GM18861 (cell line): ENCODE data around the gene UVRAG.

Source experiments
- ATAC-seq: cut with Tn5 transposase; IDR thresholded peaks from one replicate; pipeline ENCODE4 v1.9.1; 2021; ENCODE audit not compliant: unreplicated experiment

Gene UVRAG

GRCh38 chr11:75783416-75784084, 31.5 kb upstream of the UVRAG start:
- ATAC-seq: no peak

- no peak for ATAC-seq
Measured at GRCh38 chr11:75784085-75784478, 30.9 kb upstream of the UVRAG start.

GRCh38 chr11:75784506-75784905, 30.5 kb upstream of the UVRAG start:
- ATAC-seq: no peak

GRCh38 chr11:75785187-75785586, 29.8 kb upstream of the UVRAG start:
- ATAC-seq: no peak

GRCh38 chr11:75786101-75786736, 28.8 kb upstream of the UVRAG start:
- ATAC-seq: no peak

GRCh38 chr11:75789521-75789920, 25.5 kb upstream of the UVRAG start:
- ATAC-seq: no peak

- ATAC-seq: no peak
Measured at GRCh38 chr11:75790986-75791385, 24.0 kb upstream of the UVRAG start.

GRCh38 chr11:75792127-75792731, 22.8 kb upstream of the UVRAG start:
- ATAC-seq: no peak

GRCh38 chr11:75792997-75793800, 21.8 kb upstream of the UVRAG start:
- ATAC-seq: no peak

GRCh38 chr11:75793966-75794365, 21.0 kb upstream of the UVRAG start:
- no peak for ATAC-seq

GRCh38 chr11:75795276-75796090, 19.5 kb upstream of the UVRAG start:
- no peak for ATAC-seq

GRCh38 chr11:75796091-75796435, 18.9 kb upstream of the UVRAG start:
- ATAC-seq: no peak

GRCh38 chr11:75797116-75797515, 17.9 kb upstream of the UVRAG start:
- no peak for ATAC-seq

GRCh38 chr11:75797792-75798191, 17.2 kb upstream of the UVRAG start:
- ATAC-seq: no peak

- ATAC-seq: no peak
Measured at GRCh38 chr11:75800136-75800675, 14.8 kb upstream of the UVRAG start.

GRCh38 chr11:75800728-75801361, 14.2 kb upstream of the UVRAG start:
- ATAC-seq: no peak

GRCh38 chr11:75801362-75802020, 13.5 kb upstream of the UVRAG start:
- no peak for ATAC-seq

GRCh38 chr11:75802021-75802912, 12.7 kb upstream of the UVRAG start:
- ATAC-seq: no peak
